Measurements from ENCODE around the gene KHNYN.

DNA sequence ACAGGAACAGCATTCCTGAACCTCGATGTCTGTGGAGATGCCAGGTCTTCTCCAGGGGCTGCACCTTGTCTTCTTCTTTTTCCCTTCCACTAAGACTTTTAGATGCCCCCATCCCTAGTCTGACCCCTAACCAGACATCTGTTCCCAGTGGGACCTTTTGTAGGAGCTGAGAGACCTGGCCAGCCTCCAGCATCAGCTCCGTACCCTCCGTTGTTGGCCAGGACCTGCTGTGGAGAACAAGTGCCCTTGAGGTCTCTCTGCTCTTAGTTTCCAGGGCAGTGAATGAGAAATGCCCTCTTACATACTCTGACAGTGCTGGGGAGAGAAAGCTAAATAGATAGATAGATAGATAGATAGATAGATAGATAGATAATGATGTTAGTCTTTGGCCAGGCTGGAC lies 29.6 kb downstream of the KHNYN start:
- no peak for TF ChIP-seq CTCF (IDR thresholded peaks at IDR 0.05)
- no peak for TF ChIP-seq POLR2A (IDR thresholded peaks at IDR 0.05)
